Mesothelial cell of epicardium (in vitro differentiated cells): ENCODE data around the gene CCNB1. TPM values are rescaled to one million over a fixed set of nuclear protein-coding genes. Genes with fewer than 3 reads are reported as not detected.
A peak's percentile ranks its signal among the peaks of the same experiment; 100 is the strongest.

Experiments
- DNase-seq, 2 experiments: peaks; one replicate each; pipeline ENCODE4 v3.0.0; 2021; ENCODE audit warnings: low spot score in 2 of 2; ENCODE audit not compliant: unreplicated experiment in 2 of 2
- H3K27ac Mint-ChIP-seq: 2 replicates; pipeline ENCODE4 v1.8.0; 2021; ENCODE audit warnings: mixed read lengths
- H3K27me3 Mint-ChIP-seq: 2 replicates; pipeline ENCODE4 v1.8.0; 2021; ENCODE audit warnings: low read depth, mixed read lengths
- H3K36me3 Mint-ChIP-seq: 2 replicates; pipeline ENCODE4 v1.8.0; 2021; ENCODE audit warnings: mixed read lengths
- H3K4me1 Mint-ChIP-seq: 2 replicates; pipeline ENCODE4 v1.8.0; 2021; ENCODE audit warnings: mixed read lengths
- H3K4me3 Mint-ChIP-seq: 2 replicates; pipeline ENCODE4 v1.8.0; 2021; ENCODE audit warnings: mild to moderate bottlenecking, moderate library complexity, mixed read lengths
- H3K9me3 Mint-ChIP-seq: 2 replicates; pipeline ENCODE4 v1.8.0; 2021; ENCODE audit warnings: mixed read lengths
- total RNA-seq: library from RNA; stranded (reverse); gene quantifications from 3 replicates; pipeline ENCODE4 v1.2.1, GENCODE V29; 2021
- TF ChIP-seq, protein P1 (sequence below): fragments of 200-600 bp; sonication (generic); IDR thresholded peaks from one replicate; pipeline ENCODE4 v1.5.0; 2021; ENCODE audit warnings: antibody characterized with exemption; ENCODE audit not compliant: unreplicated experiment

The CCNB1 gene
- total RNA-seq, 1 donor from 2014 or later: 62.7 TPM

- peak overlapping the region; percentile 55 for H3K4me3 Mint-ChIP-seq
- H3K36me3 Mint-ChIP-seq: peaks cover 2% of the 10 kb centered on the region
- no peaks in the 10 kb centered on the region for H3K27me3 Mint-ChIP-seq
- no peak overlapping the region for H3K27ac Mint-ChIP-seq
- peaks cover 15% of the 10 kb centered on the region for H3K4me1 Mint-ChIP-seq
- DNase-seq: no peak
- no peaks in the 10 kb centered on the region for H3K9me3 Mint-ChIP-seq
- TF ChIP-seq, protein P1, sequence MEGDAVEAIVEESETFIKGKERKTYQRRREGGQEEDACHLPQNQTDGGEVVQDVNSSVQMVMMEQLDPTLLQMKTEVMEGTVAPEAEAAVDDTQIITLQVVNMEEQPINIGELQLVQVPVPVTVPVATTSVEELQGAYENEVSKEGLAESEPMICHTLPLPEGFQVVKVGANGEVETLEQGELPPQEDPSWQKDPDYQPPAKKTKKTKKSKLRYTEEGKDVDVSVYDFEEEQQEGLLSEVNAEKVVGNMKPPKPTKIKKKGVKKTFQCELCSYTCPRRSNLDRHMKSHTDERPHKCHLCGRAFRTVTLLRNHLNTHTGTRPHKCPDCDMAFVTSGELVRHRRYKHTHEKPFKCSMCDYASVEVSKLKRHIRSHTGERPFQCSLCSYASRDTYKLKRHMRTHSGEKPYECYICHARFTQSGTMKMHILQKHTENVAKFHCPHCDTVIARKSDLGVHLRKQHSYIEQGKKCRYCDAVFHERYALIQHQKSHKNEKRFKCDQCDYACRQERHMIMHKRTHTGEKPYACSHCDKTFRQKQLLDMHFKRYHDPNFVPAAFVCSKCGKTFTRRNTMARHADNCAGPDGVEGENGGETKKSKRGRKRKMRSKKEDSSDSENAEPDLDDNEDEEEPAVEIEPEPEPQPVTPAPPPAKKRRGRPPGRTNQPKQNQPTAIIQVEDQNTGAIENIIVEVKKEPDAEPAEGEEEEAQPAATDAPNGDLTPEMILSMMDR: no peak
Measured at GRCh38 chr5:69187342-69187741, 20.4 kb downstream of the CCNB1 start.

- Mint-ChIP-seq H3K36me3 (peaks cover 2% of the 10 kb centered on the region), H3K4me1 (peaks cover 15% of the 10 kb centered on the region), H3K4me3 (peak overlapping the region; percentile 95), H3K9me3 (no peaks in the 10 kb centered on the region), H3K27ac (peak overlapping the region; percentile 99), H3K27me3 (no peaks in the 10 kb centered on the region)
- TF ChIP-seq, protein P1: no peak
- DNase-seq: no peak
Measured at GRCh38 chr5:69188811-69189161, 21.8 kb downstream of the CCNB1 start.

GRCh38 chr5:69189162-69190086 lies 22.5 kb downstream of the CCNB1 start, which contains the start of gene CENPH:
CENPH (plus strand) TSS chr5:69189583; CDS start chr5:69189635, 52 bp downstream.
- peak within 1 kb of the TSS; percentile 95 for H3K4me3 Mint-ChIP-seq
- H3K9me3 Mint-ChIP-seq: no peaks in the 10 kb centered on the region
- peaks cover 2% of the 10 kb centered on the region for H3K36me3 Mint-ChIP-seq
- peak within 1 kb of the TSS; percentile 99 for H3K27ac Mint-ChIP-seq
- peak; percentile 82 to 95 for DNase-seq
- H3K4me1 Mint-ChIP-seq: peaks cover 15% of the 10 kb centered on the region
- no peaks in the 10 kb centered on the region for H3K27me3 Mint-ChIP-seq
- TF ChIP-seq, protein P1: no peak

- no peaks in the 10 kb centered on the region for H3K27me3 Mint-ChIP-seq
- H3K36me3 Mint-ChIP-seq: no peaks in the 10 kb centered on the region
- no peaks in the 10 kb centered on the region for H3K4me1 Mint-ChIP-seq
- no peaks in the 10 kb centered on the region for H3K9me3 Mint-ChIP-seq
- no peak for DNase-seq
- H3K27ac Mint-ChIP-seq: no peak overlapping the region
- no peak overlapping the region for H3K4me3 Mint-ChIP-seq
- TF ChIP-seq, protein P1: no peak
Measured at GRCh38 chr5:69202497-69202896, 35.5 kb downstream of the CCNB1 start.

GRCh38 chr5:69206528-69207190 lies 39.7 kb downstream of the CCNB1 start:
- no peak overlapping the region for H3K27ac Mint-ChIP-seq
- H3K9me3 Mint-ChIP-seq: no peaks in the 10 kb centered on the region
- peaks cover 2% of the 10 kb centered on the region for H3K36me3 Mint-ChIP-seq
- H3K27me3 Mint-ChIP-seq: no peaks in the 10 kb centered on the region
- H3K4me1 Mint-ChIP-seq: peaks cover 1% of the 10 kb centered on the region
- TF ChIP-seq, protein P1: no peak
- DNase-seq: no peak
- no peak overlapping the region for H3K4me3 Mint-ChIP-seq
